ENCODE results near the gene PRPF6. TPM values are rescaled to one million over a fixed set of nuclear protein-coding genes. Genes with fewer than 3 reads are reported as not detected.

PRPF6 gene
- total and polyA plus RNA-seq, 9 donors: 42.8 to 64.4 (median 57.6) TPM

GRCh38 chr20:64035933-64036345 is 55.0 kb downstream of the PRPF6 start, which contains the start of gene C20orf204:
Gene C20orf204, plus strand, starts transcription at chr20:64036182. Its CDS starts 142 bp downstream, at chr20:64036324.
- no peak within 1 kb of the TSS for H3K27ac ChIP-seq (ENCODE audit: low read length)

GRCh38 chr20:64036346-64037198 is 55.6 kb downstream of the PRPF6 start:
- no peak overlapping the region for H3K4me3 ChIP-seq (ENCODE audit: low read length)
- peaks cover 37% of the 10 kb centered on the region for H3K4me1 ChIP-seq (ENCODE audit: control insufficient read depth, insufficient read depth, low read length)
- H3K36me3 ChIP-seq (ENCODE audit: control insufficient read depth, insufficient read depth, low read length): peaks cover 34% of the 10 kb centered on the region
- no peaks in the 10 kb centered on the region for H3K9me3 ChIP-seq (replicated peaks; ENCODE audit: control insufficient read depth, low read depth, low read length)
- peak; percentile 16 for DNase-seq
- peaks cover 56% of the 10 kb centered on the region for H3K27me3 ChIP-seq (ENCODE audit: control insufficient read depth, insufficient read depth, low read length)
- WGBS (ENCODE audit: insufficient coverage): 39% methylated on average over 11 of the region's 17 CpGs
- no peak overlapping the region for H3K27ac ChIP-seq (ENCODE audit: low read length)

More at GRCh38 chr20:64035933-64036345, 55.0 kb downstream of the PRPF6 start, which contains the start of gene C20orf204:
- H3K9me3 ChIP-seq (replicated peaks; ENCODE audit: control insufficient read depth, low read depth, low read length): no peaks in the 10 kb centered on the region
- WGBS (ENCODE audit: insufficient coverage): no CpG with 5 or more reads among the region's 10 CpGs
- peak; percentile 7 for DNase-seq
- H3K36me3 ChIP-seq (ENCODE audit: control insufficient read depth, insufficient read depth, low read length): peaks cover 37% of the 10 kb centered on the region
- H3K4me1 ChIP-seq (ENCODE audit: control insufficient read depth, insufficient read depth, low read length): peaks cover 31% of the 10 kb centered on the region
- peaks cover 49% of the 10 kb centered on the region for H3K27me3 ChIP-seq (ENCODE audit: control insufficient read depth, insufficient read depth, low read length)
- H3K4me3 ChIP-seq (ENCODE audit: low read length): no peak within 1 kb of the TSS

- H3K4me3 ChIP-seq (ENCODE audit: low read length): no peak overlapping the region
- no peak overlapping the region for H3K27ac ChIP-seq (ENCODE audit: low read length)
- peaks cover 28% of the 10 kb centered on the region for H3K36me3 ChIP-seq (ENCODE audit: control insufficient read depth, insufficient read depth, low read length)
- no peaks in the 10 kb centered on the region for H3K9me3 ChIP-seq (replicated peaks; ENCODE audit: control insufficient read depth, low read depth, low read length)
- peak; percentile 4 for DNase-seq
- no CpG with 5 or more reads among the region's 3 CpGs for WGBS (ENCODE audit: insufficient coverage)
- H3K4me1 ChIP-seq (ENCODE audit: control insufficient read depth, insufficient read depth, low read length): peaks cover 42% of the 10 kb centered on the region
- peaks cover 62% of the 10 kb centered on the region for H3K27me3 ChIP-seq (ENCODE audit: control insufficient read depth, insufficient read depth, low read length)
Measured at GRCh38 chr20:64037199-64037497, 56.2 kb downstream of the PRPF6 start.

GRCh38 chr20:64037498-64038213 is 56.7 kb downstream of the PRPF6 start:
- DNase-seq: peak; percentile 9
- 6% methylated on average over 33 of the region's 36 CpGs for WGBS (ENCODE audit: insufficient coverage)
- Histone ChIP-seq H3K4me3 (ENCODE audit: low read length) (peak overlapping the region; percentile 21), H3K4me1 (ENCODE audit: control insufficient read depth, insufficient read depth, low read length) (peaks cover 46% of the 10 kb centered on the region), H3K27me3 (ENCODE audit: control insufficient read depth, insufficient read depth, low read length) (peaks cover 66% of the 10 kb centered on the region), H3K27ac (ENCODE audit: low read length) (no peak overlapping the region), H3K36me3 (ENCODE audit: control insufficient read depth, insufficient read depth, low read length) (peaks cover 23% of the 10 kb centered on the region), H3K9me3 (replicated peaks; ENCODE audit: control insufficient read depth, low read depth, low read length) (no peaks in the 10 kb centered on the region)

GRCh38 chr20:64038224-64038564 is 57.3 kb downstream of the PRPF6 start:
- Histone ChIP-seq H3K4me1 (ENCODE audit: control insufficient read depth, insufficient read depth, low read length) (peaks cover 46% of the 10 kb centered on the region), H3K4me3 (ENCODE audit: low read length) (peak overlapping the region; percentile 21), H3K27me3 (ENCODE audit: control insufficient read depth, insufficient read depth, low read length) (peaks cover 69% of the 10 kb centered on the region), H3K36me3 (ENCODE audit: control insufficient read depth, insufficient read depth, low read length) (peaks cover 18% of the 10 kb centered on the region), H3K9me3 (replicated peaks; ENCODE audit: control insufficient read depth, low read depth, low read length) (no peaks in the 10 kb centered on the region), H3K27ac (ENCODE audit: low read length) (no peak overlapping the region)
- no peak for DNase-seq
- under 1% methylated on average over 29 of the region's 30 CpGs for WGBS (ENCODE audit: insufficient coverage)

GRCh38 chr20:64038565-64039292 is 57.8 kb downstream of the PRPF6 start:
- WGBS (ENCODE audit: insufficient coverage): under 1% methylated on average over 82 of the region's 91 CpGs
- peak; percentile 77 for DNase-seq
- no peaks in the 10 kb centered on the region for H3K9me3 ChIP-seq (replicated peaks; ENCODE audit: control insufficient read depth, low read depth, low read length)
- H3K27me3 ChIP-seq (ENCODE audit: control insufficient read depth, insufficient read depth, low read length): peaks cover 74% of the 10 kb centered on the region
- H3K4me1 ChIP-seq (ENCODE audit: control insufficient read depth, insufficient read depth, low read length): peaks cover 46% of the 10 kb centered on the region
- peak overlapping the region; percentile 32 for H3K4me3 ChIP-seq (ENCODE audit: low read length)
- peaks cover 14% of the 10 kb centered on the region for H3K36me3 ChIP-seq (ENCODE audit: control insufficient read depth, insufficient read depth, low read length)
- peak overlapping the region; percentile 65 for H3K27ac ChIP-seq (ENCODE audit: low read length)

GRCh38 chr20:64039293-64040160 is 58.6 kb downstream of the PRPF6 start:
- peak overlapping the region; percentile 65 for H3K27ac ChIP-seq (ENCODE audit: low read length)
- WGBS (ENCODE audit: insufficient coverage): 4% methylated on average over 10 of the region's 17 CpGs
- peaks cover 81% of the 10 kb centered on the region for H3K27me3 ChIP-seq (ENCODE audit: control insufficient read depth, insufficient read depth, low read length)

GRCh38 chr20:64040231-64041039 is 59.5 kb downstream of the PRPF6 start:
- DNase-seq: peak; percentile 6
- peaks cover 91% of the 10 kb centered on the region for H3K27me3 ChIP-seq (ENCODE audit: control insufficient read depth, insufficient read depth, low read length)
- H3K9me3 ChIP-seq (replicated peaks; ENCODE audit: control insufficient read depth, low read depth, low read length): no peaks in the 10 kb centered on the region
- peaks cover 6% of the 10 kb centered on the region for H3K36me3 ChIP-seq (ENCODE audit: control insufficient read depth, insufficient read depth, low read length)
- H3K4me1 ChIP-seq (ENCODE audit: control insufficient read depth, insufficient read depth, low read length): peaks cover 46% of the 10 kb centered on the region
- H3K27ac ChIP-seq (ENCODE audit: low read length): peak overlapping the region; percentile 29
- H3K4me3 ChIP-seq (ENCODE audit: low read length): no peak overlapping the region
- WGBS (ENCODE audit: insufficient coverage): 60% methylated on average over 9 of the region's 12 CpGs

More at GRCh38 chr20:64039293-64040160, 58.6 kb downstream of the PRPF6 start:
- peaks cover 46% of the 10 kb centered on the region for H3K4me1 ChIP-seq (ENCODE audit: control insufficient read depth, insufficient read depth, low read length)
- DNase-seq: peak; percentile 8
- no peaks in the 10 kb centered on the region for H3K9me3 ChIP-seq (replicated peaks; ENCODE audit: control insufficient read depth, low read depth, low read length)
- peak overlapping the region; percentile 32 for H3K4me3 ChIP-seq (ENCODE audit: low read length)
- peaks cover 10% of the 10 kb centered on the region for H3K36me3 ChIP-seq (ENCODE audit: control insufficient read depth, insufficient read depth, low read length)
